ENCODE results near the gene TMEM114. TPM values are rescaled to one million over a fixed set of nuclear protein-coding genes. Genes with fewer than 3 reads are reported as not detected.

The TMEM114 gene
- total RNA-seq, 1 experiment from 2014 or later = not detected

- Mint-ChIP-seq H3K27ac (ENCODE audit: unreplicated experiment) (no peak overlapping the region), H3K9me3 (ENCODE audit: unreplicated experiment) (no peaks in the 10 kb centered on the region), H3K4me1 (ENCODE audit: low read depth, unreplicated experiment) (no peaks in the 10 kb centered on the region), H3K4me3 (ENCODE audit: unreplicated experiment) (no peak overlapping the region), H3K36me3 (ENCODE audit: insufficient read depth, unreplicated experiment) (no peaks in the 10 kb centered on the region), H3K27me3 (ENCODE audit: insufficient read depth, unreplicated experiment) (peaks cover 7% of the 10 kb centered on the region)
- no TSS peak for BruUV-seq (replicated peaks)
- no peak for TF ChIP-seq CTCF (IDR thresholded peaks at IDR 0.05; ENCODE audit: insufficient read depth in 1 of 2, low read depth in 1 of 2, low read length in 1 of 2, severe bottlenecking in 1 of 2, unreplicated experiment in 1 of 2)
- DNase-seq = no peak
- Histone ChIP-seq H3K4me1 (no peaks in the 10 kb centered on the region), H3K4me3 (ENCODE audit: low read depth, low read length) (no peak overlapping the region), H3K27me3 (replicated peaks; ENCODE audit: control insufficient read depth, insufficient read depth, low read length) (no peaks in the 10 kb centered on the region; the same call in 1 of the 2 replicates), H3K9me3 (no peaks in the 10 kb centered on the region), H3K36me3 (ENCODE audit: control insufficient read depth, insufficient read depth, low read length) (no peaks in the 10 kb centered on the region)
- POLR2A ChIA-PET = no interaction called here
- intact Hi-C loops (cut with micrococcal nuclease; ENCODE audit: unreplicated experiment) = no loop called here
- CTCF ChIA-PET = interaction anchor here (0.6 kb wide), 1 partner anchor 226 kb away, joined by 4 read pairs; no protein-coding TSS in a partner anchor
Measured at GRCh38 chr16:8550728-8551387, 39.5 kb downstream of the TMEM114 start.

- no peaks in the 10 kb centered on the region; the same call in 1 of the 2 replicates for H3K27me3 ChIP-seq (replicated peaks; ENCODE audit: control insufficient read depth, insufficient read depth, low read length)
- Mint-ChIP-seq H3K36me3 (ENCODE audit: insufficient read depth, unreplicated experiment) (no peaks in the 10 kb centered on the region), H3K4me3 (ENCODE audit: unreplicated experiment) (no peak overlapping the region), H3K27me3 (ENCODE audit: insufficient read depth, unreplicated experiment) (peaks cover 6% of the 10 kb centered on the region), H3K9me3 (ENCODE audit: unreplicated experiment) (no peaks in the 10 kb centered on the region), H3K27ac (ENCODE audit: unreplicated experiment) (no peak overlapping the region), H3K4me1 (ENCODE audit: low read depth, unreplicated experiment) (no peaks in the 10 kb centered on the region)
- CTCF ChIA-PET = no interaction called here
- no peaks in the 10 kb centered on the region for H3K4me1 ChIP-seq
- POLR2A ChIA-PET = no interaction called here
- no peaks in the 10 kb centered on the region for H3K36me3 ChIP-seq (ENCODE audit: control insufficient read depth, insufficient read depth, low read length)
- no peak for DNase-seq
- no peak for TF ChIP-seq CTCF (IDR thresholded peaks at IDR 0.05; ENCODE audit: insufficient read depth in 1 of 2, low read depth in 1 of 2, low read length in 1 of 2, severe bottlenecking in 1 of 2, unreplicated experiment in 1 of 2)
- H3K9me3 ChIP-seq = no peaks in the 10 kb centered on the region
- H3K4me3 ChIP-seq (ENCODE audit: low read depth, low read length) = no peak overlapping the region
- no TSS peak for BruUV-seq (replicated peaks)
- intact Hi-C loops (cut with micrococcal nuclease; ENCODE audit: unreplicated experiment) = no loop called here
Measured at GRCh38 chr16:8549843-8550412, 40.4 kb downstream of the TMEM114 start.

- H3K27me3 ChIP-seq (replicated peaks; ENCODE audit: control insufficient read depth, insufficient read depth, low read length) = no peaks in the 10 kb centered on the region; the same call in 1 of the 2 replicates
- Mint-ChIP-seq H3K36me3 (ENCODE audit: insufficient read depth, unreplicated experiment) (no peaks in the 10 kb centered on the region), H3K4me1 (ENCODE audit: low read depth, unreplicated experiment) (no peaks in the 10 kb centered on the region), H3K9me3 (ENCODE audit: unreplicated experiment) (no peaks in the 10 kb centered on the region), H3K27me3 (ENCODE audit: insufficient read depth, unreplicated experiment) (peaks cover 9% of the 10 kb centered on the region), H3K27ac (ENCODE audit: unreplicated experiment) (no peak overlapping the region), H3K4me3 (ENCODE audit: unreplicated experiment) (no peak overlapping the region)
- no peaks in the 10 kb centered on the region for H3K36me3 ChIP-seq (ENCODE audit: control insufficient read depth, insufficient read depth, low read length)
- TF ChIP-seq CTCF (IDR thresholded peaks at IDR 0.05; ENCODE audit: insufficient read depth in 1 of 2, low read depth in 1 of 2, low read length in 1 of 2, severe bottlenecking in 1 of 2, unreplicated experiment in 1 of 2) = no peak
- no peaks in the 10 kb centered on the region for H3K9me3 ChIP-seq
- H3K4me1 ChIP-seq = no peaks in the 10 kb centered on the region
- POLR2A ChIA-PET = no interaction called here
- no TSS peak for BruUV-seq (replicated peaks)
- H3K4me3 ChIP-seq (ENCODE audit: low read depth, low read length) = no peak overlapping the region
- DNase-seq = no peak
- intact Hi-C loops (cut with micrococcal nuclease; ENCODE audit: unreplicated experiment) = no loop called here
- CTCF ChIA-PET = no interaction called here
Measured at GRCh38 chr16:8548166-8548565, 42.1 kb downstream of the TMEM114 start.

All from Caco-2 (cell line).